H1 (cell line): Measurements from ENCODE around the gene SVIL. TPM values are rescaled to one million over a fixed set of nuclear protein-coding genes. Genes with fewer than 3 reads are reported as not detected.

ENCODE experiments used
- CTCF ChIA-PET: fragments of 300-600 bp; sonication (Branson Sonifier 250); formaldehyde crosslinking; loops from one replicate; lab custom pipeline; 2021; ENCODE audit not compliant: partially characterized antibody; lab: Charles Lee
- POLR2A ChIA-PET: fragments of 300-600 bp; sonication (Branson Sonifier 250); formaldehyde crosslinking; loops from one replicate; lab custom pipeline; 2021; ENCODE audit warnings: inconsistent platforms; ENCODE audit not compliant: partially characterized antibody; lab: Charles Lee
- DNase-seq, 2 experiments: peaks; one replicate each; pipeline versions ENCODE4 v3.0.0 to v3.0.0-alpha.2; 2010 to 2022; ENCODE audit warnings: low spot score in 2 of 2, low read depth in 1 of 2, mixed read lengths in 1 of 2
- FAIRE-seq: peaks from 2 replicates; lab custom pipeline; 2011; peaks lifted over from hg19 to GRCh38; lab: Jason Lieb, UNC
- H2AFZ ChIP-seq: 2 replicates; pipeline ENCODE4 v1.8.1; 2012; ENCODE audit warnings: low read length, inconsistent platforms
- H2AK5ac ChIP-seq: 2 replicates; pipeline ENCODE4 v1.6.1; 2013; ENCODE audit warnings: low read depth, low read length
- H2BK120ac ChIP-seq: replicated peaks from 2 replicates; pipeline ENCODE3; 2013; ENCODE audit warnings: low read depth, low read length, inconsistent platforms
- H2BK12ac ChIP-seq: 2 replicates; pipeline ENCODE4 v1.6.1; 2013; ENCODE audit warnings: low read depth, low read length
- H2BK15ac ChIP-seq: 2 replicates; pipeline ENCODE4 v1.6.1; 2013; ENCODE audit warnings: low read length
- H2BK20ac ChIP-seq: 2 replicates; pipeline ENCODE4 v1.6.1; 2013; ENCODE audit warnings: low read length
- H2BK5ac ChIP-seq: 2 replicates; pipeline ENCODE4 v1.6.1; 2013; ENCODE audit warnings: low read depth, low read length
- H3K14ac ChIP-seq: 2 replicates; pipeline ENCODE4 v1.6.1; 2013; ENCODE audit warnings: inconsistent platforms; ENCODE audit not compliant: insufficient read length
- H3K18ac ChIP-seq: 2 replicates; pipeline ENCODE4 v1.6.1; 2013; ENCODE audit warnings: low read length; ENCODE audit errors: extremely low read depth
- H3K23ac ChIP-seq: 2 replicates; pipeline ENCODE4 v1.6.1; 2013; ENCODE audit warnings: inconsistent platforms; ENCODE audit not compliant: insufficient read length
- H3K23me2 ChIP-seq: 2 replicates; pipeline ENCODE4 v1.6.1; 2013; ENCODE audit warnings: low read depth, low read length
- H3K27ac ChIP-seq: 2 replicates; pipeline ENCODE4 v1.6.1; 2011; ENCODE audit warnings: low read depth, low read length, inconsistent platforms
- H3K27me3 ChIP-seq, 4 experiments: replicated peaks in 1 of 4; 1 replicate in 1 of 4; 2 replicates in 3 of 4; pipeline versions ENCODE4 v1.6.1 to v1.8.1; 2011 to 2013; ENCODE audit warnings: low read length in 3 of 4, mild to moderate bottlenecking in 3 of 4, inconsistent platforms in 2 of 4, mixed read lengths in 2 of 4, moderate library complexity in 1 of 4; ENCODE audit not compliant: control insufficient read depth in 3 of 4, insufficient read depth in 3 of 4; ENCODE audit errors: extremely low read depth in 1 of 4
- H3K36me3 ChIP-seq, 4 experiments: 2 replicates each; pipeline versions ENCODE4 v1.6.1 to v1.8.1; 2011 to 2013; ENCODE audit warnings: mild to moderate bottlenecking in 4 of 4, low read length in 3 of 4, moderate library complexity in 2 of 4, control low read depth in 1 of 4, inconsistent platforms in 1 of 4; ENCODE audit not compliant: insufficient read depth in 4 of 4, control insufficient read depth in 2 of 4
- H3K4ac ChIP-seq: replicated peaks from 2 replicates; pipeline ENCODE3; 2013; ENCODE audit warnings: low read length, low read depth, mixed read lengths, inconsistent platforms; ENCODE audit not compliant: insufficient read length
- H3K4me1 ChIP-seq, 4 experiments: replicated peaks in 1 of 4; 1 replicate in 1 of 4; 2 replicates in 3 of 4; pipeline versions ENCODE4 v1.6.1 to v1.8.1; 2011 to 2013; ENCODE audit warnings: low read length in 3 of 4, inconsistent platforms in 2 of 4, mixed read lengths in 1 of 4; ENCODE audit not compliant: insufficient read depth in 4 of 4, control insufficient read depth in 3 of 4
- H3K4me2 ChIP-seq, 2 experiments: 2 replicates each; pipeline versions ENCODE4 v1.6.1 to v1.8.1; 2011 to 2013; ENCODE audit warnings: low read depth in 2 of 2, low read length in 2 of 2, control low read depth in 1 of 2, inconsistent platforms in 1 of 2, mild to moderate bottlenecking in 1 of 2; ENCODE audit not compliant: insufficient read depth in 1 of 2
- H3K4me3 ChIP-seq, 4 experiments: fragments of 200-600, 300-600 bp in 1 of 4; sonication (generic), shearing (Covaris generic), sonication (Bioruptor Twin) in 1 of 4; 2 replicates each; pipeline versions ENCODE4 v1.5.1 to v1.8.1; 2011 to 2016; ENCODE audit warnings: low read length in 4 of 4, low read depth in 3 of 4, control low read depth in 2 of 4, inconsistent platforms in 2 of 4, mild to moderate bottlenecking in 2 of 4, mixed read lengths in 1 of 4, moderate library complexity in 1 of 4; ENCODE audit not compliant: insufficient read depth in 2 of 4; ENCODE audit errors: extremely low read depth in 1 of 4
- H3K56ac ChIP-seq: replicated peaks from 2 replicates; pipeline ENCODE3; 2013; ENCODE audit warnings: low read depth, mild to moderate bottlenecking, mixed read lengths, low read length, inconsistent platforms; ENCODE audit not compliant: insufficient read length
- H3K79me1 ChIP-seq: 2 replicates; pipeline ENCODE4 v1.6.1; 2013; ENCODE audit warnings: low read depth, low read length, control low read depth
- H3K79me2 ChIP-seq, 2 experiments: 2 replicates each; pipeline versions ENCODE4 v1.6.1 to v1.8.1; 2012 to 2013; ENCODE audit warnings: low read length in 2 of 2, mild to moderate bottlenecking in 2 of 2, inconsistent platforms in 1 of 2; ENCODE audit not compliant: insufficient read depth in 2 of 2, control insufficient read depth in 1 of 2
- H3K9ac ChIP-seq, 4 experiments: replicated peaks in 1 of 4; 1 replicate in 1 of 4; 2 replicates in 3 of 4; pipeline versions ENCODE4 v1.6.1 to v1.8.1; 2011 to 2013; ENCODE audit warnings: low read depth in 3 of 4, low read length in 3 of 4, control low read depth in 2 of 4, mild to moderate bottlenecking in 2 of 4, moderate library complexity in 2 of 4, inconsistent platforms in 1 of 4; ENCODE audit errors: extremely low read depth in 1 of 4
- H3K9me3 ChIP-seq, 2 experiments: 2 replicates each; pipeline versions ENCODE4 v1.6.1 to v1.8.1; 2012 to 2013; ENCODE audit warnings: mild to moderate bottlenecking in 2 of 2, moderate library complexity in 2 of 2, control low read depth in 1 of 2, inconsistent platforms in 1 of 2, low read depth in 1 of 2, low read length in 1 of 2, mixed read lengths in 1 of 2; ENCODE audit not compliant: insufficient read depth in 2 of 2
- H4K20me1 ChIP-seq, 2 experiments: replicated peaks in 1 of 2; 2 replicates each; pipeline versions ENCODE3 to v1.8.1; 2011 to 2013; ENCODE audit warnings: inconsistent platforms in 2 of 2, low read length in 2 of 2, mild to moderate bottlenecking in 1 of 2; ENCODE audit not compliant: insufficient read depth in 2 of 2, control insufficient read depth in 1 of 2
- H4K5ac ChIP-seq: 2 replicates; pipeline ENCODE4 v1.6.1; 2013; ENCODE audit warnings: low read length, low read depth, mixed read lengths, inconsistent platforms; ENCODE audit not compliant: insufficient read length
- H4K8ac ChIP-seq: 2 replicates; pipeline ENCODE4 v1.8.0; 2013; ENCODE audit warnings: mild to moderate bottlenecking, moderate library complexity, low read length, inconsistent platforms; ENCODE audit not compliant: insufficient read depth; ENCODE audit errors: extremely low read depth
- H4K91ac ChIP-seq: replicated peaks from 2 replicates; pipeline ENCODE3; 2013; ENCODE audit warnings: low read length, mixed read lengths, inconsistent platforms; ENCODE audit not compliant: insufficient read length
- CBX8 ChIP-seq: fragments of 300-800, 300-1000 bp; sonication (generic); IDR thresholded peaks from 2 replicates; pipeline ENCODE4 v1.7.1; 2016; ENCODE audit warnings: low read depth, low read length, borderline replicate concordance
- CTCF ChIP-seq, 3 experiments: IDR thresholded peaks; 1 replicate in 2 of 3; 2 replicates in 1 of 3; pipeline versions ENCODE4 v1.5.1 to v1.6.1; 2011; ENCODE audit warnings: low read length in 3 of 3, mild to moderate bottlenecking in 3 of 3, inconsistent platforms in 2 of 3, low read depth in 1 of 3, moderate library complexity in 1 of 3; ENCODE audit not compliant: insufficient read depth in 1 of 3; ENCODE audit errors: control extremely low read depth in 1 of 3
- HDAC2 ChIP-seq, 2 experiments: fragments of 300-600 bp in 1 of 2; sonication (generic) in 1 of 2; IDR thresholded peaks; 2 replicates each; pipeline ENCODE4 v1.6.1; 2011 to 2012; ENCODE audit warnings: low read depth in 2 of 2, low read length in 2 of 2, mild to moderate bottlenecking in 2 of 2, moderate library complexity in 2 of 2, borderline replicate concordance in 1 of 2, inconsistent platforms in 1 of 2
- KDM1A ChIP-seq: fragments of 200-600, 300-600 bp; sonication (generic); IDR thresholded peaks from 2 replicates; pipeline ENCODE4 v1.7.1; 2016; ENCODE audit warnings: mild to moderate bottlenecking, low read length, borderline replicate concordance
- MAFK ChIP-seq: IDR thresholded peaks from 2 replicates; pipeline ENCODE4 v1.6.1; 2012; ENCODE audit warnings: low read depth, mild to moderate bottlenecking, improper control_type of control experiment, low read length
- POLR2A ChIP-seq, 2 experiments: IDR thresholded peaks; 1 replicate in 1 of 2; 2 replicates in 1 of 2; pipeline ENCODE4 v1.6.1; 2011; ENCODE audit warnings: low read depth in 2 of 2, low read length in 2 of 2, mild to moderate bottlenecking in 2 of 2; ENCODE audit errors: control extremely low read depth in 1 of 2
- RNF2 ChIP-seq: fragments of 200-900, 300-1000 bp; sonication (generic); IDR thresholded peaks from 2 replicates; pipeline ENCODE4 v1.7.1; 2016; ENCODE audit warnings: borderline replicate concordance, low read depth, mild to moderate bottlenecking, antibody characterized with exemption, low read length; ENCODE audit not compliant: poor library complexity, severe bottlenecking; ENCODE audit errors: missing control alignments
- RXRA ChIP-seq: IDR thresholded peaks from 2 replicates; pipeline ENCODE4 v1.6.1; 2011; ENCODE audit warnings: low read depth, mild to moderate bottlenecking, low read length, moderate library complexity; ENCODE audit not compliant: insufficient read depth
- USF2 ChIP-seq: IDR thresholded peaks from 2 replicates; pipeline ENCODE4 v1.6.1; 2011; ENCODE audit warnings: low read length, improper control_type of control experiment
- WGBS, 2 experiments: shearing (Covaris generic) in 1 of 2; methylation state at CpG; one replicate each; pipeline versions ENCODE4 v1.1.6 to v1.1.7; 2013 to 2015; ENCODE audit warnings: low lambda C conversion rate in 2 of 2, mixed read lengths in 2 of 2, inconsistent platforms in 1 of 2, low coverage in 1 of 2, missing lambda C conversion rate in 1 of 2; ENCODE audit not compliant: insufficient replicate concordance in 2 of 2, insufficient coverage in 1 of 2, insufficient read length in 1 of 2; ENCODE audit errors: extremely low coverage in 1 of 2, missing lambda C conversion rate in 1 of 2; 5-methylcytosine and 5-hydroxymethylcytosine counted together
- polyA plus RNA-seq, 7 experiments: library from polyadenylated mRNA; depleted of rRNA in 3 of 7; stranded (reverse) in 5 of 7; unstranded in 2 of 7; fragments of >200 nt in 5 of 7; fragments of 200-250 nt in 2 of 7; gene quantifications; 1 replicate in 5 of 7; 2 replicates in 1 of 7; 4 replicates in 1 of 7; pipeline versions ENCODE4 v1.2.1 to v1.2.3, GENCODE V29; 2011 to 2013; ENCODE audit warnings: missing spikeins in 2 of 7, mixed read lengths in 2 of 7
- total RNA-seq: library from RNA; stranded (reverse); fragmentation: NEBNext Ultra II Directional; extraction: Animal tissue kit (Norgen Biotek cat#: 25700); gene quantifications from 2 replicates; pipeline ENCODE4 v1.2.1, GENCODE V29; 2021

The SVIL gene
- total and polyA plus RNA-seq, 2 of the 8 experiments (the other 6 are each of a cell fraction or from before 2014, with no cell fraction given), result 4.7 to 15.4 TPM

GRCh38 chr10:29512425-29512974, 122.3 kb downstream of the SVIL start:
- 88% methylated on average over 10 of the region's 10 CpGs; no CpG with 5 or more reads in 1 of the 2 experiments for WGBS, 2 experiments
- POLR2A ChIA-PET, result no interaction called here
- H3K4ac ChIP-seq, result no peak overlapping the region
- TF ChIP-seq KDM1A, result no peak
- TF ChIP-seq CTCF (IDR thresholded peaks at IDR 0.05; ENCODE audit: control extremely low read depth in 1 of 3, insufficient read depth in 1 of 3, low read depth in 1 of 3, low read length in 3 of 3), result no peak
- TF ChIP-seq POLR2A (IDR thresholded peaks at IDR 0.05; ENCODE audit: control extremely low read depth in 1 of 2, low read depth in 2 of 2, low read length in 2 of 2), result no peak
- no peak for TF ChIP-seq RNF2
- TF ChIP-seq CBX8, result no peak
- TF ChIP-seq USF2, result no peak
- TF ChIP-seq HDAC2 (IDR thresholded peaks at IDR 0.05; ENCODE audit: borderline replicate concordance in 1 of 2, low read depth in 2 of 2, low read length in 2 of 2), result no peak
- TF ChIP-seq MAFK, result no peak
- TF ChIP-seq RXRA, result no peak

More at GRCh38 chr10:29512425-29512974, 122.3 kb downstream of the SVIL start:
- no peak overlapping the region for H2AK5ac ChIP-seq
- H2AFZ ChIP-seq, result no peak overlapping the region
- no peak overlapping the region for H2BK120ac ChIP-seq
- no peak overlapping the region for H3K18ac ChIP-seq
- H4K8ac ChIP-seq, result no peak overlapping the region
- H3K14ac ChIP-seq, result no peak overlapping the region
- H3K9me3 ChIP-seq, result no peaks in the 10 kb centered on the region
- no peaks in the 10 kb centered on the region for H3K79me2 ChIP-seq
- H3K23ac ChIP-seq, result no peak overlapping the region
- no peaks in the 10 kb centered on the region for H3K23me2 ChIP-seq
- DNase-seq (no peak), FAIRE-seq (no peak)
- no peaks in the 10 kb centered on the region for H4K20me1 ChIP-seq
- no peaks in the 10 kb centered on the region for H3K27me3 ChIP-seq
- H3K4me2 ChIP-seq, result no peak overlapping the region
- H2BK20ac ChIP-seq, result no peak overlapping the region
- H3K79me1 ChIP-seq, result no peaks in the 10 kb centered on the region
- no peaks in the 10 kb centered on the region; a peak in 1 of 8 replicates for H3K36me3 ChIP-seq
- no peak overlapping the region for H2BK15ac ChIP-seq
- no peak overlapping the region for H4K5ac ChIP-seq
- H4K91ac ChIP-seq, result no peak overlapping the region
- H2BK5ac ChIP-seq, result no peak overlapping the region
- no peak overlapping the region for H3K56ac ChIP-seq
- H3K27ac ChIP-seq, result no peak overlapping the region
- CTCF ChIA-PET, result interaction anchor here (0.6 to 3.1 kb wide), 19 partner anchors 9 to 830 kb away, joined by 3 to 22 read pairs (median 4); no protein-coding TSS in a partner anchor
- no peak overlapping the region for H3K4me3 ChIP-seq
- H3K4me1 ChIP-seq, result no peaks in the 10 kb centered on the region
- no peak overlapping the region for H3K9ac ChIP-seq
- no peak overlapping the region for H2BK12ac ChIP-seq
